Keratinocyte (primary cell): Measurements from ENCODE around the gene PPM1A. TPM values are rescaled to one million over a fixed set of nuclear protein-coding genes. Genes with fewer than 3 reads are reported as not detected.

Experiments
- DNase-seq: peaks from one replicate; pipeline ENCODE4 v3.0.0-alpha.2; 2011; ENCODE audit warnings: low read depth, missing footprints, low spot score
- FAIRE-seq: peaks from 2 replicates; lab custom pipeline; 2011; peaks lifted over from hg19 to GRCh38; lab: Jason Lieb, UNC
- H2AFZ ChIP-seq: 2 replicates; pipeline ENCODE4 v1.6.0; 2012; ENCODE audit warnings: low read length, control low read depth, inconsistent platforms; ENCODE audit not compliant: control insufficient read depth
- H3K27ac ChIP-seq: 2 replicates; pipeline ENCODE4 v1.5.1; 2011; ENCODE audit warnings: low read length; ENCODE audit not compliant: control insufficient read depth, insufficient read depth
- H3K27me3 ChIP-seq: 3 replicates; pipeline ENCODE4 v1.6.0; 2011; ENCODE audit warnings: low read length; ENCODE audit not compliant: control insufficient read depth, insufficient read depth; ENCODE audit errors: extremely low read depth
- H3K36me3 ChIP-seq, 2 experiments: 2 replicates in 1 of 2; 3 replicates in 1 of 2; pipeline ENCODE4 v1.5.1; 2011; ENCODE audit warnings: low read length in 2 of 2, mild to moderate bottlenecking in 1 of 2; ENCODE audit not compliant: control insufficient read depth in 2 of 2, insufficient read depth in 2 of 2; ENCODE audit errors: extremely low read depth in 1 of 2
- H3K4me1 ChIP-seq: 3 replicates; pipeline ENCODE4 v1.5.1; 2011; ENCODE audit warnings: low read length; ENCODE audit not compliant: control insufficient read depth, insufficient read depth; ENCODE audit errors: extremely low read depth
- H3K4me2 ChIP-seq: 3 replicates; pipeline ENCODE4 v1.6.0; 2011; ENCODE audit warnings: low read depth, low read length; ENCODE audit not compliant: control insufficient read depth, insufficient read depth; ENCODE audit errors: extremely low read depth
- H3K4me3 ChIP-seq, 3 experiments: fragments of 200-600 bp in 1 of 3; sonication (generic) in 1 of 3; 2 replicates in 2 of 3; 3 replicates in 1 of 3; pipeline ENCODE4 v1.5.1; 2011 to 2016; ENCODE audit warnings: low read length in 3 of 3, mild to moderate bottlenecking in 3 of 3, control low read depth in 2 of 3, inconsistent platforms in 1 of 3, low read depth in 1 of 3, mixed read lengths in 1 of 3, mixed run types in 1 of 3, moderate library complexity in 1 of 3; ENCODE audit not compliant: control insufficient read depth in 2 of 3, insufficient read depth in 2 of 3; ENCODE audit errors: extremely low read depth in 1 of 3
- H3K79me2 ChIP-seq: 2 replicates; pipeline ENCODE4 v1.6.0; 2012; ENCODE audit warnings: low read length; ENCODE audit not compliant: control insufficient read depth, insufficient read depth
- H3K9ac ChIP-seq: 3 replicates; pipeline ENCODE4 v1.6.0; 2011; ENCODE audit warnings: low read length; ENCODE audit not compliant: control insufficient read depth, insufficient read depth; ENCODE audit errors: extremely low read depth
- H3K9me1 ChIP-seq: 3 replicates; pipeline ENCODE4 v1.6.0; 2011; ENCODE audit warnings: low read length; ENCODE audit not compliant: control insufficient read depth, insufficient read depth; ENCODE audit errors: extremely low read depth
- H3K9me3 ChIP-seq: 2 replicates; pipeline ENCODE4 v1.5.1; 2012; ENCODE audit warnings: low read depth, low read length; ENCODE audit not compliant: control insufficient read depth
- H4K20me1 ChIP-seq: 3 replicates; pipeline ENCODE4 v1.6.0; 2011; ENCODE audit warnings: low read length; ENCODE audit not compliant: control insufficient read depth, insufficient read depth; ENCODE audit errors: extremely low read depth
- EZH2 ChIP-seq: IDR thresholded peaks from one replicate; pipeline ENCODE4 v1.6.1; 2012; ENCODE audit warnings: inconsistent platforms, mild to moderate bottlenecking, low read length, moderate library complexity
- dilution Hi-C: fragments of 300-500 bp; cut with MboI; formaldehyde crosslinking; loops from one replicate; pipeline ENCODE4 v1.7.0; 2020; ENCODE audit warnings: low sequenced_read_pairs; ENCODE audit not compliant: extremely low pct_ligation_motif_present
- polyA plus RNA-seq, 5 experiments: library from polyadenylated mRNA; depleted of rRNA in 3 of 5; stranded (reverse) in 3 of 5; stranded (forward) in 1 of 5; unstranded in 1 of 5; fragments of >200 nt; gene quantifications; 1 replicate in 1 of 5; 2 replicates in 3 of 5; 3 replicates in 1 of 5; pipeline versions ENCODE4 v1.2.1 to v1.2.3, GENCODE V29; 2011 to 2012; ENCODE audit warnings: missing spikeins in 2 of 5, low read depth in 1 of 5, low replicate concordance in 1 of 5
- TF ChIP-seq, protein P1 (sequence below), 3 experiments: IDR thresholded peaks in 1 of 3; conservative IDR thresholded peaks in 1 of 3; optimal IDR thresholded peaks in 1 of 3; 2 replicates in 2 of 3; 3 replicates in 1 of 3; pipeline versions ENCODE3 to v1.5.1; 2011; ENCODE audit warnings: low read length in 3 of 3, mild to moderate bottlenecking in 3 of 3, moderate library complexity in 2 of 3, control low read depth in 1 of 3, inconsistent platforms in 1 of 3; ENCODE audit not compliant: insufficient read depth in 2 of 3; ENCODE audit errors: extremely low read depth in 1 of 3

The PPM1A gene
- polyA plus RNA-seq, 1 donor (not counting 4 experiments of a cell fraction or from before 2014, with no cell fraction given): 44.5 TPM

DNA sequence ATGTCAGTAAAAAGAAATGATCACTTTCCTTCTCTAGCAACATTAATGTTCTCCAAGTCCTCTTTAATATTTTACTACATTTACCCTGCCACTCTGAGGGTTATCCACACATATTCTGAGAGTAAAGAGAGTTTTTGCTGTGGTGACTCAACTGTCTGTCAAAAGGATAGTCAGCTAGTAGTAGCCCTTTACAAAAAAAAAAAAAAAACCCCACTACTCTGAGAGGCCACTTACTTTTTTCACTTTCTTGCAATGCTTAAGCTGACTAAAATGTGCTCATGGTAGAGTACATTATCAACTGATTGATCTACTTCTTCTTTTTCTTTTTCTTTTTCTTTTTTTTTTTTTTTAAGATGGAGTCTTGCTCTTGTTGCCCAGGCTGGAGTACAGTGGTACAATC lies 27.6 kb upstream of the PPM1A start:
- no peak for DNase-seq
- H3K79me2 ChIP-seq: no peaks in the 10 kb centered on the region
- no peaks in the 10 kb centered on the region for H3K9me1 ChIP-seq
- no peak overlapping the region for H2AFZ ChIP-seq
- H3K9me3 ChIP-seq: no peaks in the 10 kb centered on the region
- TF ChIP-seq, protein P1, sequence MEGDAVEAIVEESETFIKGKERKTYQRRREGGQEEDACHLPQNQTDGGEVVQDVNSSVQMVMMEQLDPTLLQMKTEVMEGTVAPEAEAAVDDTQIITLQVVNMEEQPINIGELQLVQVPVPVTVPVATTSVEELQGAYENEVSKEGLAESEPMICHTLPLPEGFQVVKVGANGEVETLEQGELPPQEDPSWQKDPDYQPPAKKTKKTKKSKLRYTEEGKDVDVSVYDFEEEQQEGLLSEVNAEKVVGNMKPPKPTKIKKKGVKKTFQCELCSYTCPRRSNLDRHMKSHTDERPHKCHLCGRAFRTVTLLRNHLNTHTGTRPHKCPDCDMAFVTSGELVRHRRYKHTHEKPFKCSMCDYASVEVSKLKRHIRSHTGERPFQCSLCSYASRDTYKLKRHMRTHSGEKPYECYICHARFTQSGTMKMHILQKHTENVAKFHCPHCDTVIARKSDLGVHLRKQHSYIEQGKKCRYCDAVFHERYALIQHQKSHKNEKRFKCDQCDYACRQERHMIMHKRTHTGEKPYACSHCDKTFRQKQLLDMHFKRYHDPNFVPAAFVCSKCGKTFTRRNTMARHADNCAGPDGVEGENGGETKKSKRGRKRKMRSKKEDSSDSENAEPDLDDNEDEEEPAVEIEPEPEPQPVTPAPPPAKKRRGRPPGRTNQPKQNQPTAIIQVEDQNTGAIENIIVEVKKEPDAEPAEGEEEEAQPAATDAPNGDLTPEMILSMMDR (optimal IDR thresholded peaks at IDR 0.05 in 1 of 3, IDR thresholded peaks at IDR 0.05 in 1 of 3, conservative IDR thresholded peaks at IDR 0.05 in 1 of 3; ENCODE audit: extremely low read depth in 1 of 3, insufficient read depth in 2 of 3, low read length in 3 of 3): no peak
- no peak for TF ChIP-seq EZH2
- no peak overlapping the region for H3K4me3 ChIP-seq
- H3K27me3 ChIP-seq: peaks cover 2% of the 10 kb centered on the region
- H4K20me1 ChIP-seq: no peaks in the 10 kb centered on the region
- no peak overlapping the region for H3K27ac ChIP-seq
- no peaks in the 10 kb centered on the region for H3K4me1 ChIP-seq
- H3K9ac ChIP-seq: no peak overlapping the region
- H3K4me2 ChIP-seq: no peak overlapping the region
- FAIRE-seq: no peak
- no peaks in the 10 kb centered on the region for H3K36me3 ChIP-seq
- dilution Hi-C loops: no loop called here

DNA sequence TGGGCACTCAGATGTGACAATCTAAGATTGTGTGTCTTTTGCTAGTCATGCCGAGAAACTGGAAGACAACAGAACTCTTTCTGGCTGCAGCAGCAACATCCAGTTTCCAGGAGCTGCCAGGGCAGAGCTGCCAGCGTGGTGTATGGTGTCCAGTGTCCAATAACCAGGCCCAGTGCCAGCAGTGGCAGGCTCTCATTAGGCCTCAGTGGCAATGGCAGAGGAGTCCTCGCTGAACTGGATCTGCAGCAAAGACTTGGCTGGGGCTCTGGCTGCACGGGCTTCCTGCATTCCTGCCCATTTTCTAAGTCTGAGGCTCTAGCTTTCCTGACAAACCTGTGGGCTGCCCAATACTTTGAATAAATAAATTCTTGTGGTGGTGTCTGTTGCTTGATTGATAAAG lies 26.2 kb upstream of the PPM1A start:
- H2AFZ ChIP-seq: peak overlapping the region; percentile 67
- H3K9me3 ChIP-seq: no peaks in the 10 kb centered on the region
- H3K79me2 ChIP-seq: no peaks in the 10 kb centered on the region
- no peaks in the 10 kb centered on the region for H3K9me1 ChIP-seq
- H3K4me2 ChIP-seq: no peak overlapping the region
- no peak for FAIRE-seq
- H3K27ac ChIP-seq: no peak overlapping the region
- TF ChIP-seq EZH2: no peak
- TF ChIP-seq, protein P1 (optimal IDR thresholded peaks at IDR 0.05 in 1 of 3, IDR thresholded peaks at IDR 0.05 in 1 of 3, conservative IDR thresholded peaks at IDR 0.05 in 1 of 3; ENCODE audit: extremely low read depth in 1 of 3, insufficient read depth in 2 of 3, low read length in 3 of 3): no peak
- no peaks in the 10 kb centered on the region for H3K27me3 ChIP-seq
- no peak for DNase-seq
- dilution Hi-C loops: no loop called here
- no peaks in the 10 kb centered on the region for H3K36me3 ChIP-seq
- H3K9ac ChIP-seq: no peak overlapping the region
- no peak overlapping the region for H3K4me3 ChIP-seq
- no peaks in the 10 kb centered on the region for H4K20me1 ChIP-seq
- no peaks in the 10 kb centered on the region for H3K4me1 ChIP-seq
